Measurements from ENCODE around the gene MMP14. TPM values are rescaled to one million over a fixed set of nuclear protein-coding genes. Genes with fewer than 3 reads are reported as not detected.

The MMP14 gene
- total and polyA plus RNA-seq, 9 of the 15 experiments (the other 6 are each of a cell fraction or from before 2014, with no cell fraction given), result 0.36 to 5.8 (median 1.3) TPM; not detected in 2

GRCh38 chr14:22887260-22887989 is 51.0 kb downstream of the MMP14 start (continued):
- TF ChIP-seq MNT (conservative IDR thresholded peaks at IDR 0.05) (peak; percentile 27; a peak in 1 of 4 replicates), ETS1 (conservative IDR thresholded peaks at IDR 0.05; ENCODE audit: control insufficient read depth, low read depth, low read length) (peak; percentile 55), SNIP1 (IDR thresholded peaks at IDR 0.05; ENCODE audit: low read depth) (0 out of 2 replicates have a peak, but pooled peaks have one; percentile 8), NFYB (IDR thresholded peaks at IDR 0.05; ENCODE audit: extremely low read depth, insufficient read length) (no peak), NCOA6 (IDR thresholded peaks at IDR 0.05) (no peak), ZFPM2 (CRISPR knock-in tag; IDR thresholded peaks at IDR 0.05) (no peak), DMBX1 (CRISPR knock-in tag; IDR thresholded peaks at IDR 0.05; ENCODE audit: borderline replicate concordance) (0 out of 2 replicates have a peak, but pooled peaks have one; percentile 9), ELF4 (CRISPR knock-in tag; IDR thresholded peaks at IDR 0.05) (no peak), MYC (IDR thresholded peaks at IDR 0.05; ENCODE audit: low read depth, low read length) (peak; percentile 67), MYC (CRISPR knock-in tag; IDR thresholded peaks at IDR 0.05; ENCODE audit: borderline replicate concordance, low read depth) (no peak), ZNF507 (tag; conservative IDR thresholded peaks at IDR 0.05) (no peak), SPI1 (IDR thresholded peaks at IDR 0.05; ENCODE audit: borderline replicate concordance, low read depth, low read length) (peak; percentile 98), FOXM1 (IDR thresholded peaks at IDR 0.05; ENCODE audit: low read depth) (peak; percentile 90), FOXM1 (CRISPR knock-in tag; IDR thresholded peaks at IDR 0.05; ENCODE audit: low read depth) (no peak), ZNF398 (CRISPR knock-in tag; IDR thresholded peaks at IDR 0.05) (no peak), GABPB1 (CRISPR knock-in tag; IDR thresholded peaks at IDR 0.05) (peak; percentile 2; the same call in 1 of the 2 replicates), ARID1B (IDR thresholded peaks at IDR 0.05) (0 out of 2 replicates have a peak, but pooled peaks have one; percentile 4), DPF2 (IDR thresholded peaks at IDR 0.05) (0 out of 2 replicates have a peak, but pooled peaks have one; percentile 53), SIN3A (IDR thresholded peaks at IDR 0.05; ENCODE audit: borderline replicate concordance in 2 of 2, control insufficient read depth in 1 of 2, low read depth in 2 of 2, low read length in 2 of 2) (peak; percentile 12 to 24; a peak in 1 of 4 replicates), CREB3 (tag; conservative IDR thresholded peaks at IDR 0.05; ENCODE audit: low read depth) (no peak), EWSR1 (IDR thresholded peaks at IDR 0.05; ENCODE audit: borderline replicate concordance, low read depth, partially characterized antibody) (no peak), FOXK2 (conservative IDR thresholded peaks at IDR 0.05 in 1 of 2, IDR thresholded peaks at IDR 0.05 in 1 of 2; ENCODE audit: low read depth in 2 of 2) (peak; percentile 27 to 63; a peak in 2 of 4 replicates)

Data from K562 (cell line).